ENCODE data around the gene APP.

GRCh38 chr21:25959799-25960198 is 210.8 kb downstream of the APP start:
- TF ChIP-seq, protein P1, sequence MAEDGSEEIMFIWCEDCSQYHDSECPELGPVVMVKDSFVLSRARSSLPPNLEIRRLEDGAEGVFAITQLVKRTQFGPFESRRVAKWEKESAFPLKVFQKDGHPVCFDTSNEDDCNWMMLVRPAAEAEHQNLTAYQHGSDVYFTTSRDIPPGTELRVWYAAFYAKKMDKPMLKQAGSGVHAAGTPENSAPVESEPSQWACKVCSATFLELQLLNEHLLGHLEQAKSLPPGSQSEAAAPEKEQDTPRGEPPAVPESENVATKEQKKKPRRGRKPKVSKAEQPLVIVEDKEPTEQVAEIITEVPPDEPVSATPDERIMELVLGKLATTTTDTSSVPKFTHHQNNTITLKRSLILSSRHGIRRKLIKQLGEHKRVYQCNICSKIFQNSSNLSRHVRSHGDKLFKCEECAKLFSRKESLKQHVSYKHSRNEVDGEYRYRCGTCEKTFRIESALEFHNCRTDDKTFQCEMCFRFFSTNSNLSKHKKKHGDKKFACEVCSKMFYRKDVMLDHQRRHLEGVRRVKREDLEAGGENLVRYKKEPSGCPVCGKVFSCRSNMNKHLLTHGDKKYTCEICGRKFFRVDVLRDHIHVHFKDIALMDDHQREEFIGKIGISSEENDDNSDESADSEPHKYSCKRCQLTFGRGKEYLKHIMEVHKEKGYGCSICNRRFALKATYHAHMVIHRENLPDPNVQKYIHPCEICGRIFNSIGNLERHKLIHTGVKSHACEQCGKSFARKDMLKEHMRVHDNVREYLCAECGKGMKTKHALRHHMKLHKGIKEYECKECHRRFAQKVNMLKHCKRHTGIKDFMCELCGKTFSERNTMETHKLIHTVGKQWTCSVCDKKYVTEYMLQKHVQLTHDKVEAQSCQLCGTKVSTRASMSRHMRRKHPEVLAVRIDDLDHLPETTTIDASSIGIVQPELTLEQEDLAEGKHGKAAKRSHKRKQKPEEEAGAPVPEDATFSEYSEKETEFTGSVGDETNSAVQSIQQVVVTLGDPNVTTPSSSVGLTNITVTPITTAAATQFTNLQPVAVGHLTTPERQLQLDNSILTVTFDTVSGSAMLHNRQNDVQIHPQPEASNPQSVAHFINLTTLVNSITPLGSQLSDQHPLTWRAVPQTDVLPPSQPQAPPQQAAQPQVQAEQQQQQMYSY (CRISPR knock-in tag; IDR thresholded peaks at IDR 0.05) = no peak
- TF ChIP-seq CTCF (IDR thresholded peaks at IDR 0.05) (no peak), USF2 (CRISPR knock-in tag; IDR thresholded peaks at IDR 0.05) (no peak)
- TF ChIP-seq, protein P2, sequence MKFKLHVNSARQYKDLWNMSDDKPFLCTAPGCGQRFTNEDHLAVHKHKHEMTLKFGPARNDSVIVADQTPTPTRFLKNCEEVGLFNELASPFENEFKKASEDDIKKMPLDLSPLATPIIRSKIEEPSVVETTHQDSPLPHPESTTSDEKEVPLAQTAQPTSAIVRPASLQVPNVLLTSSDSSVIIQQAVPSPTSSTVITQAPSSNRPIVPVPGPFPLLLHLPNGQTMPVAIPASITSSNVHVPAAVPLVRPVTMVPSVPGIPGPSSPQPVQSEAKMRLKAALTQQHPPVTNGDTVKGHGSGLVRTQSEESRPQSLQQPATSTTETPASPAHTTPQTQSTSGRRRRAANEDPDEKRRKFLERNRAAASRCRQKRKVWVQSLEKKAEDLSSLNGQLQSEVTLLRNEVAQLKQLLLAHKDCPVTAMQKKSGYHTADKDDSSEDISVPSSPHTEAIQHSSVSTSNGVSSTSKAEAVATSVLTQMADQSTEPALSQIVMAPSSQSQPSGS (CRISPR knock-in tag; IDR thresholded peaks at IDR 0.05; ENCODE audit: borderline replicate concordance, low read depth) = no peak
- TF ChIP-seq, protein P3, sequence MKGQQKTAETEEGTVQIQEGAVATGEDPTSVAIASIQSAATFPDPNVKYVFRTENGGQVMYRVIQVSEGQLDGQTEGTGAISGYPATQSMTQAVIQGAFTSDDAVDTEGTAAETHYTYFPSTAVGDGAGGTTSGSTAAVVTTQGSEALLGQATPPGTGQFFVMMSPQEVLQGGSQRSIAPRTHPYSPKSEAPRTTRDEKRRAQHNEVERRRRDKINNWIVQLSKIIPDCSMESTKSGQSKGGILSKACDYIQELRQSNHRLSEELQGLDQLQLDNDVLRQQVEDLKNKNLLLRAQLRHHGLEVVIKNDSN (CRISPR knock-in tag; IDR thresholded peaks at IDR 0.05) = no peak
